Parietal lobe (tissue), 1 donor: ENCODE results near the gene SDHA. TPM values are rescaled to one million over a fixed set of nuclear protein-coding genes. Genes with fewer than 3 reads are reported as not detected.

Source experiments
- total RNA-seq: library from RNA; depleted of rRNA; stranded (reverse); fragments of >200 nt; gene quantifications from one replicate; pipeline ENCODE4 v1.2.3, GENCODE V29; 2014

The SDHA gene
- total RNA-seq = 112 TPM

DNA sequence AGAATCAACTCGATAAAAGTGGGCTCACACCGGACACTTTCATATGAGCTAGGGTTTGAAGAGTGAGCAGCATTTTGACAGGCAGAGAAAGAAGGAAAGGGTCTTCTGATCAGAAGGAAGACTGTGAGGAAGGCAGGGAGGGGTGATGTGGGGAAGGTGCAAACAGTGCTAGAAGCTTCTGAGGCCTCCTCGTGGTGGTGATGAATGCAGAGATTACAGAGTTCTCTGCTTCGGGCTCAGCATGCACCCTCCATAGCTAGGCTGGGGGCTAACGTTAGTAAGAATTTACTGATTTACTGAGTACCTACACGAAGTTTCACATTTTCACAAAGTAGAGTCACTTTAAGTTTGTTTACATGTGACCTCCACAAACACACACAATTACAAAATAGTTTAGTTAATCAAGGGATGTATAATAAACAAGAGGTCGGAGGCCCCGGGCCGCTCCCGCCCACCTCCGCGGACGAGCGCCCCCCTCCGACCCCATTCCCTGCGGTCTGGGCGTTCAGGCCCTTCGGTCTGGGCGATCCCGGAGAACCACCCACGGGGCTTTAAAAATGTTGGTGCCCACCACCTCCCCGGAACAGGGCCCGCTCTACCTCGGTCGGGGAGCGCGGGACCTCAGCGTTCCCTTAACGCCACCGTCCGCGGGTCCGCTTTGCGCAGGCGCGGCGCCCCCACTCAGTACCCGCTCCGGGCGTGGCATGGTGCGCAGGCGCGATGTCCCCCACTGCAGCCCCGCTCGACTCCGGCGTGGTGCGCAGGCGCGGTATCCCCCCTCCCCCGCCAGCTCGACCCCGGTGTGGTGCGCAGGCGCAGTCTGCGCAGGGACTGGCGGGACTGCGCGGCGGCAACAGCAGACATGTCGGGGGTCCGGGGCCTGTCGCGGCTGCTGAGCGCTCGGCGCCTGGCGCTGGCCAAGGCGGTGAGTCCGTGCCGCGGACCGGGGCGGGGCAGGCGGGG lies at the start of gene SDHA, which contains the start of gene CCDC127:
Gene SDHA (plus strand): TSS at position 827 of the 963 bp plus-strand sequence. CDS start 36 bp downstream, at position 863.
Gene CCDC127 (minus strand): TSS at position 660 of the 963 bp plus-strand sequence. CDS start 1,304 bp downstream, outside the sequence.

GRCh38 chr5:191036-191948 lies 26.8 kb upstream of the SDHA start, which contains the start of gene LRRC14B:
Gene LRRC14B (plus strand): TSS chr5:191495. CDS start chr5:191539, 44 bp downstream.

Other genes starting within 250 kb of the SDHA start
- gene PLEKHG4B, start 126.2 kb upstream of the SDHA start, total RNA-seq = 9.1 TPM
- 0.31 TPM for gene LRRC14B, start 26.8 kb upstream of the SDHA start, total RNA-seq
- gene CCDC127, start 167 bp upstream of the SDHA start, total RNA-seq = 9.1 TPM
- gene PDCD6, start 53.3 kb downstream of the SDHA start, total RNA-seq = 63.9 TPM
- 2.8 TPM for gene AHRR, start 103.4 kb downstream of the SDHA start, total RNA-seq
- gene EXOC3, start 224.9 kb downstream of the SDHA start, total RNA-seq = 38.5 TPM